GM21381 (cell line): ENCODE measurements around the gene NRF1.

Experiments used
- ATAC-seq: cut with Tn5 transposase; IDR thresholded peaks from one replicate; pipeline ENCODE4 v1.9.1; 2021; ENCODE audit warnings: mild to moderate bottlenecking, moderate library complexity; ENCODE audit not compliant: unreplicated experiment

The NRF1 gene

GRCh38 chr7:129724796-129725195 is 113.3 kb downstream of the NRF1 start:
- no peak for ATAC-seq

GRCh38 chr7:129728875-129729467 is 117.5 kb downstream of the NRF1 start:
- no peak for ATAC-seq

- ATAC-seq: no peak
Observed at GRCh38 chr7:129729511-129729910, 118.0 kb downstream of the NRF1 start.

GRCh38 chr7:129730159-129730558 is 118.6 kb downstream of the NRF1 start:
- ATAC-seq: no peak

GRCh38 chr7:129734400-129734799 is 122.9 kb downstream of the NRF1 start:
- no peak for ATAC-seq

GRCh38 chr7:129739427-129739826 is 127.9 kb downstream of the NRF1 start:
- no peak for ATAC-seq

GRCh38 chr7:129740574-129741410 is 129.3 kb downstream of the NRF1 start:
- ATAC-seq: no peak

- ATAC-seq: no peak
Observed at GRCh38 chr7:129741743-129742213, 130.3 kb downstream of the NRF1 start.

GRCh38 chr7:129742256-129742655 is 130.7 kb downstream of the NRF1 start:
- ATAC-seq: no peak

GRCh38 chr7:129746857-129747529 is 135.5 kb downstream of the NRF1 start:
- no peak for ATAC-seq

GRCh38 chr7:129748356-129749109 is 137.0 kb downstream of the NRF1 start:
- ATAC-seq: no peak

GRCh38 chr7:129750091-129750490 is 138.6 kb downstream of the NRF1 start:
- ATAC-seq: no peak

GRCh38 chr7:129750501-129750900 is 139.0 kb downstream of the NRF1 start:
- ATAC-seq: no peak

- ATAC-seq: no peak
Observed at GRCh38 chr7:129751916-129752315, 140.4 kb downstream of the NRF1 start.

- ATAC-seq: no peak
Observed at GRCh38 chr7:129752760-129753159, 141.2 kb downstream of the NRF1 start.

- ATAC-seq: no peak
Observed at GRCh38 chr7:129754406-129754805, 142.9 kb downstream of the NRF1 start.

GRCh38 chr7:129757991-129758390 is 146.5 kb downstream of the NRF1 start:
- no peak for ATAC-seq

- no peak for ATAC-seq
Observed at GRCh38 chr7:129762387-129762969, 151.0 kb downstream of the NRF1 start.

- no peak for ATAC-seq
Observed at GRCh38 chr7:129764247-129765084, 152.9 kb downstream of the NRF1 start.

GRCh38 chr7:129765352-129765751 is 153.8 kb downstream of the NRF1 start:
- no peak for ATAC-seq
